Stomach (tissue), 4 donors: Measurements from ENCODE around the gene KRTAP5-9.

Source experiments
- EP300 ChIP-seq: sonication (generic); formaldehyde crosslinking; IDR thresholded peaks from one replicate; pipeline ENCODE4 v1.6.1; 2017; ENCODE audit warnings: antibody characterized with exemption
- POLR2A ChIP-seq, 4 donors: fragments of 450-650 bp; IDR thresholded peaks; one replicate each; pipeline ENCODE4 v1.6.1; 2016; ENCODE audit warnings: antibody characterized with exemption in 4 of 4, control low read depth in 2 of 4, mild to moderate bottlenecking in 1 of 4, moderate library complexity in 1 of 4
- TF ChIP-seq, protein P1 (sequence below), 7 experiments: fragments of 450-650 bp in 4 of 7; fragments of 200-600 bp in 3 of 7; sonication (generic) in 3 of 7; IDR thresholded peaks; one replicate each; pipeline ENCODE4 v1.5.1; 2016 to 2019; ENCODE audit warnings: antibody characterized with exemption in 7 of 7, control low read depth in 2 of 7, mild to moderate bottlenecking in 1 of 7

DNA sequence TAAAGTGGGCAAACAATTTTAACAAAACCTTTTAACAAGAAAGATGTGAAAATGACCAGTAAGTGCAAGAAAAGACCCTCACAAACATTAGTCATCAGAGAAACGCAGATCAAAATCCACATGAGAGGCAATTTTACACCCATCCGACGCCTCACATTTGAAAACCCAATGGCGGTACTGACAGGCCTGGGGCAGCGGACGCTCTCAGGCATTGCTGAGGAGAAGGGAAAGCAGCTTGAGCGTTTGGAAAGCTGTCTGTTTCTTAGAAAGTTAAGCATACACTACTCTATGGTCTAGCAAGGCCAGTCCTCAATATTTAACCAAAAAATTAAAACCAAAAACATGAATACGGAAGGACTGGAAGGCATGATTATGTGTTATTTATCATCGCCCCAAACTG is 12.4 kb upstream of the KRTAP5-9 start:
- TF ChIP-seq POLR2A (IDR thresholded peaks at IDR 0.05) = no peak
- TF ChIP-seq, protein P1, sequence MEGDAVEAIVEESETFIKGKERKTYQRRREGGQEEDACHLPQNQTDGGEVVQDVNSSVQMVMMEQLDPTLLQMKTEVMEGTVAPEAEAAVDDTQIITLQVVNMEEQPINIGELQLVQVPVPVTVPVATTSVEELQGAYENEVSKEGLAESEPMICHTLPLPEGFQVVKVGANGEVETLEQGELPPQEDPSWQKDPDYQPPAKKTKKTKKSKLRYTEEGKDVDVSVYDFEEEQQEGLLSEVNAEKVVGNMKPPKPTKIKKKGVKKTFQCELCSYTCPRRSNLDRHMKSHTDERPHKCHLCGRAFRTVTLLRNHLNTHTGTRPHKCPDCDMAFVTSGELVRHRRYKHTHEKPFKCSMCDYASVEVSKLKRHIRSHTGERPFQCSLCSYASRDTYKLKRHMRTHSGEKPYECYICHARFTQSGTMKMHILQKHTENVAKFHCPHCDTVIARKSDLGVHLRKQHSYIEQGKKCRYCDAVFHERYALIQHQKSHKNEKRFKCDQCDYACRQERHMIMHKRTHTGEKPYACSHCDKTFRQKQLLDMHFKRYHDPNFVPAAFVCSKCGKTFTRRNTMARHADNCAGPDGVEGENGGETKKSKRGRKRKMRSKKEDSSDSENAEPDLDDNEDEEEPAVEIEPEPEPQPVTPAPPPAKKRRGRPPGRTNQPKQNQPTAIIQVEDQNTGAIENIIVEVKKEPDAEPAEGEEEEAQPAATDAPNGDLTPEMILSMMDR (IDR thresholded peaks at IDR 0.05) = no peak
- TF ChIP-seq EP300 = no peak
